Activated T-cell treated with anti-CD3 and anti-CD28 coated beads for 24 hours (primary cell): ENCODE measurements around the gene LGR6.
"Not testable (repeated sequence)": the region's sequence is repeated elsewhere in the genome, so short reads cannot be mapped to it uniquely, and the experiment has no call there.

ENCODE experiments used
- DNase-seq: peaks from one replicate; pipeline ENCODE4 v3.0.0-alpha.2; 2020; ENCODE audit warnings: low read depth

The LGR6 gene

GRCh38 chr1:202176949-202177927 is 16.4 kb upstream of the LGR6 start:
- DNase-seq = no peak

GRCh38 chr1:202179828-202180750 is 13.5 kb upstream of the LGR6 start:
- DNase-seq = no peak

GRCh38 chr1:202180751-202181139 is 12.9 kb upstream of the LGR6 start:
- DNase-seq = not testable (repeated sequence)

GRCh38 chr1:202181586-202181985 is 12.0 kb upstream of the LGR6 start:
- DNase-seq = no peak

GRCh38 chr1:202182040-202182877 is 11.3 kb upstream of the LGR6 start:
- no peak for DNase-seq

GRCh38 chr1:202184750-202185460 is 8.7 kb upstream of the LGR6 start:
- DNase-seq = peak; percentile 60

- DNase-seq = no peak
These were observed 7.3 kb upstream of the LGR6 start for GRCh38 chr1:202186327-202186726.

- DNase-seq = no peak
These were observed 6.4 kb upstream of the LGR6 start for GRCh38 chr1:202187041-202187671.

GRCh38 chr1:202187697-202188407 is 5.7 kb upstream of the LGR6 start:
- DNase-seq = no peak

GRCh38 chr1:202189001-202189790 is 4.4 kb upstream of the LGR6 start:
- DNase-seq = peak; percentile 66

- DNase-seq = no peak
These were observed 3.5 kb upstream of the LGR6 start for GRCh38 chr1:202189918-202190715.

GRCh38 chr1:202191391-202191790 is 2.2 kb upstream of the LGR6 start:
- not testable (repeated sequence) for DNase-seq

GRCh38 chr1:202192770-202193613 is 607 bp upstream of the LGR6 start:
- peak; percentile 38 for DNase-seq

- no peak for DNase-seq
These were observed 689 bp downstream of the LGR6 start for GRCh38 chr1:202194328-202194648.

GRCh38 chr1:202197653-202198365 is 4.2 kb downstream of the LGR6 start:
- DNase-seq = no peak

GRCh38 chr1:202198366-202198724 is 4.7 kb downstream of the LGR6 start:
- DNase-seq = no peak
